Measurements from ENCODE around the gene CDKAL1.

The CDKAL1 gene

GRCh38 chr6:21099338-21100314, 565.4 kb downstream of the CDKAL1 start:
- Histone ChIP-seq H3K4me3 (no peak overlapping the region), H3K27ac (no peak overlapping the region), H3K27me3 (no peaks in the 10 kb centered on the region), H3K36me3 (no peaks in the 10 kb centered on the region), H3K4me1 (no peaks in the 10 kb centered on the region), H3K9me3 (no peaks in the 10 kb centered on the region)
- no peak for TF ChIP-seq CTCF (IDR thresholded peaks at IDR 0.05)
- intact Hi-C loops (cut with DNase I; ENCODE audit: low total_unique reads), result no loop called here
- no peak for DNase-seq

GRCh38 chr6:21100991-21101390, 566.7 kb downstream of the CDKAL1 start:
- H3K4me1 ChIP-seq, result no peaks in the 10 kb centered on the region
- no peak for DNase-seq
- no peak overlapping the region for H3K4me3 ChIP-seq
- intact Hi-C loops (cut with DNase I; ENCODE audit: low total_unique reads), result no loop called here
- TF ChIP-seq CTCF (IDR thresholded peaks at IDR 0.05), result no peak
- H3K36me3 ChIP-seq, result no peaks in the 10 kb centered on the region
- H3K27me3 ChIP-seq, result no peaks in the 10 kb centered on the region
- no peak overlapping the region for H3K27ac ChIP-seq
- H3K9me3 ChIP-seq, result no peaks in the 10 kb centered on the region

GRCh38 chr6:21101694-21102093, 567.4 kb downstream of the CDKAL1 start:
- intact Hi-C loops (cut with DNase I; ENCODE audit: low total_unique reads), result no loop called here
- no peak for DNase-seq
- TF ChIP-seq CTCF (IDR thresholded peaks at IDR 0.05), result no peak
- Histone ChIP-seq H3K4me1 (no peaks in the 10 kb centered on the region), H3K27ac (no peak overlapping the region), H3K27me3 (no peaks in the 10 kb centered on the region), H3K4me3 (no peak overlapping the region), H3K36me3 (no peaks in the 10 kb centered on the region), H3K9me3 (no peaks in the 10 kb centered on the region)

- no peaks in the 10 kb centered on the region for H3K9me3 ChIP-seq
- intact Hi-C loops (cut with DNase I; ENCODE audit: low total_unique reads), result no loop called here
- DNase-seq, result no peak
- TF ChIP-seq CTCF (IDR thresholded peaks at IDR 0.05), result no peak
- H3K27me3 ChIP-seq, result no peaks in the 10 kb centered on the region
- H3K36me3 ChIP-seq, result no peaks in the 10 kb centered on the region
- H3K4me1 ChIP-seq, result no peaks in the 10 kb centered on the region
- no peak overlapping the region for H3K4me3 ChIP-seq
- no peak overlapping the region for H3K27ac ChIP-seq
These were observed 567.9 kb downstream of the CDKAL1 start for GRCh38 chr6:21102201-21102600.

GRCh38 chr6:21102624-21103023, 568.4 kb downstream of the CDKAL1 start:
- Histone ChIP-seq H3K9me3 (no peaks in the 10 kb centered on the region), H3K4me1 (no peaks in the 10 kb centered on the region), H3K27me3 (no peaks in the 10 kb centered on the region), H3K27ac (no peak overlapping the region), H3K36me3 (no peaks in the 10 kb centered on the region), H3K4me3 (no peak overlapping the region)
- intact Hi-C loops (cut with DNase I; ENCODE audit: low total_unique reads), result no loop called here
- no peak for TF ChIP-seq CTCF (IDR thresholded peaks at IDR 0.05)
- no peak for DNase-seq

Measured in tibial artery (tissue), 4 donors.